Pancreas (tissue), 10 donors: ENCODE data around the gene GRIN2B. TPM values are rescaled to one million over a fixed set of nuclear protein-coding genes. Genes with fewer than 3 reads are reported as not detected.

ENCODE experiments used
- ATAC-seq, 4 donors: fragments of 200-7000 bp; cut with Tn5 transposase; one replicate each; pipeline versions ENCODE4 v1.8.0 to v1.9.1; 2020; ENCODE audit warnings: mild to moderate bottlenecking in 4 of 4, moderate library complexity in 4 of 4
- DNase-seq, 6 donors: peaks; one replicate each; pipeline ENCODE4 v3.0.0-alpha.2; 2020
- FAIRE-seq: peaks from 2 replicates; lab custom pipeline; 2012; peaks lifted over from hg19 to GRCh38; lab: Jason Lieb, UNC
- H3K27ac ChIP-seq, 4 donors: fragments of 200-600 bp; sonication (generic); 1 replicate in 3 of 4; 2 replicates in 1 of 4; pipeline versions ENCODE4 v1.5.0 to v1.8.0; 2020
- H3K27me3 ChIP-seq, 4 donors: fragments of 200-600 bp; one replicate each; pipeline ENCODE4 v1.8.0; 2021
- H3K36me3 ChIP-seq, 3 donors: fragments of 200-600 bp; sonication (generic) in 1 of 3; one replicate each; pipeline versions ENCODE4 v1.5.0 to v1.8.0; 2020 to 2021
- H3K4me1 ChIP-seq, 3 donors: fragments of 200-600 bp; one replicate each; pipeline ENCODE4 v1.8.0; 2021
- H3K4me3 ChIP-seq, 4 donors: fragments of 200-600 bp; sonication (generic) in 2 of 4; one replicate each; pipeline versions ENCODE4 v1.5.0 to v1.8.0; 2020 to 2021
- H3K9me3 ChIP-seq, 4 donors: fragments of 200-600 bp; one replicate each; pipeline ENCODE4 v1.8.0; 2021
- whole genome bisulfite sequencing, 2 donors: extraction: QIAGEN DNeasy Blood & Tissue Kit; methylation state at CpG; one replicate each; pipeline ENCODE4 v1.1.7; 2013; 5-methylcytosine and 5-hydroxymethylcytosine counted together
- intact Hi-C, 3 donors: fragments of 100-400 bp; cut with DNase I; formaldehyde crosslinking; loops; one replicate each; pipeline versions ENCODE4 v1.11.1 to v1.14.2; 2022
- polyA plus RNA-seq, 2 donors: library from polyadenylated mRNA; stranded (reverse); fragments of 200-250 nt; gene quantifications; one replicate each; pipeline ENCODE4 v1.2.3, GENCODE V29; 2013
- total RNA-seq, 6 donors: library from RNA; stranded (reverse); fragmentation: NEBNext Ultra II Directional in 4 of 6; extraction: Animal tissue kit (Norgen Biotek cat#: 25700) in 4 of 6; gene quantifications; one replicate each; pipeline versions ENCODE4 v1.2.1 to v1.2.4, GENCODE V29; 2021 to 2023
- TF ChIP-seq, protein P1 (sequence below), 4 donors: fragments of 200-600 bp; sonication (generic) in 3 of 4; IDR thresholded peaks; one replicate each; pipeline versions ENCODE4 v1.5.0 to v1.8.0; 2021; ENCODE audit warnings: antibody characterized with exemption in 4 of 4
- donor health status: healthy with polysubstance abuse.
- donor health status: DM: no; HTN: no; CAD: no; lungs with moderate emphysema.
- donor health status: DM: no; HTN: no; CAD: no.
- donor health status: control.
- donor health status: control.
- donor health status: Bipolar disorder and iron deficiency.
- donor health status: DM: yes; HTN: yes; CAD: no.
- donor health status: DM: no; HTN: no; CAD: no.
- donor health status: DM: no; HTN: no; CAD: no.
- donor health status: DM: yes; HTN: yes; CAD: no.

GRIN2B gene
- total and polyA plus RNA-seq, 8 donors, result under 0.01 to 0.15 (median 0.05) TPM; not detected in 1

DNA sequence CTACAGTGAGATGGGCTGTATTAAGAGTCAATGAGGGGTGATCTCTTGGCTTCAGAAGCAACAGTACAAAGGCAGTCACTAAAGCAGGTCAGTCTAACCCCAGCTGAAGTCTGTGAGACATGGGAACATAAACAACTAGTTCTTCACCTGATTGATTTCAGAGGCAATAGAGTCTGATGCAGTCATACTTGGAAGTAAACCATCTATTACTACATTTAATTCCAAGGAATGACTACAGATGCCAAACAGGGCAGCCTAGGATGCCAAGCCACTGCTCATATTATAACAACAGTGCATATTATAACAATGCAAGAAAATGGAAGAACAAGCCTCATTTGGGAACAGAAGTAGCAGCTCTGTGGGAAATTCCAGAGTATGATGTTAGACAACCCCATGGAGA lies 35.8 kb downstream of the GRIN2B start:
- Histone ChIP-seq H3K9me3 (no peaks in the 10 kb centered on the region), H3K27me3 (no peaks in the 10 kb centered on the region), H3K36me3 (no peaks in the 10 kb centered on the region), H3K4me3 (no peak overlapping the region), H3K4me1 (peaks cover 0 to 7% (median 5%) of the 10 kb centered on the region in 3 donors), H3K27ac (no peak overlapping the region)
- FAIRE-seq, result no peak
- no peak for ATAC-seq
- no peak for DNase-seq
- TF ChIP-seq, protein P1, sequence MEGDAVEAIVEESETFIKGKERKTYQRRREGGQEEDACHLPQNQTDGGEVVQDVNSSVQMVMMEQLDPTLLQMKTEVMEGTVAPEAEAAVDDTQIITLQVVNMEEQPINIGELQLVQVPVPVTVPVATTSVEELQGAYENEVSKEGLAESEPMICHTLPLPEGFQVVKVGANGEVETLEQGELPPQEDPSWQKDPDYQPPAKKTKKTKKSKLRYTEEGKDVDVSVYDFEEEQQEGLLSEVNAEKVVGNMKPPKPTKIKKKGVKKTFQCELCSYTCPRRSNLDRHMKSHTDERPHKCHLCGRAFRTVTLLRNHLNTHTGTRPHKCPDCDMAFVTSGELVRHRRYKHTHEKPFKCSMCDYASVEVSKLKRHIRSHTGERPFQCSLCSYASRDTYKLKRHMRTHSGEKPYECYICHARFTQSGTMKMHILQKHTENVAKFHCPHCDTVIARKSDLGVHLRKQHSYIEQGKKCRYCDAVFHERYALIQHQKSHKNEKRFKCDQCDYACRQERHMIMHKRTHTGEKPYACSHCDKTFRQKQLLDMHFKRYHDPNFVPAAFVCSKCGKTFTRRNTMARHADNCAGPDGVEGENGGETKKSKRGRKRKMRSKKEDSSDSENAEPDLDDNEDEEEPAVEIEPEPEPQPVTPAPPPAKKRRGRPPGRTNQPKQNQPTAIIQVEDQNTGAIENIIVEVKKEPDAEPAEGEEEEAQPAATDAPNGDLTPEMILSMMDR (IDR thresholded peaks at IDR 0.05), result no peak
- intact Hi-C loops, result loop anchor here in 1 of 3 donors (5.0 kb wide), 1 partner anchor 83 kb away; no protein-coding TSS in a partner anchor

DNA sequence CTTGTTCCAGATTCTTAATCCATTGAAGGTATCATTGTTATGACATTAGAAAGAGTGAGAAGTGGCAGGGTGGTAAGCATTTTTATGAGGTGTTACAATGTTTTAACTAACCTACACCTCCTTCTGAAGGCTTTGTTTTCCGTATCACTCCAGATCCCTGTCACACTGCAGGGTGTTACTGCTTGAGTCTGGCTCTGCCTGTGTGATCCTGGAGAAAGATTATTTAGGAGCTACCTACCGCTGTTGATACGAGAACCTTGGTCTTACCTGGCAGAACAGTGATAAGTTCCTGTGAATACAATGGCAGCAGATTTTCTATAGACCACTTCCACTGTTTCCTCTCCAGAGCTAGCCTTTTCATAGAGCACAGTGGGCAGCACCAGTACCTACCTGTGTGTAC lies 36.2 kb downstream of the GRIN2B start:
- TF ChIP-seq, protein P1 (IDR thresholded peaks at IDR 0.05), result no peak
- H3K9me3 ChIP-seq, result no peaks in the 10 kb centered on the region
- no peak for DNase-seq
- 69 to 73% methylated on average over 3 of the region's 3 CpGs for WGBS, 2 donors
- H3K4me1 ChIP-seq, result peaks cover 0 to 7% (median 5%) of the 10 kb centered on the region in 3 donors
- no peaks in the 10 kb centered on the region for H3K36me3 ChIP-seq
- H3K4me3 ChIP-seq, result no peak overlapping the region
- FAIRE-seq, result no peak
- ATAC-seq, result no peak
- H3K27me3 ChIP-seq, result no peaks in the 10 kb centered on the region
- intact Hi-C loops, result loop anchor here in 1 of 3 donors (5.0 kb wide), 1 partner anchor 83 kb away; no protein-coding TSS in a partner anchor
- no peak overlapping the region for H3K27ac ChIP-seq

DNA sequence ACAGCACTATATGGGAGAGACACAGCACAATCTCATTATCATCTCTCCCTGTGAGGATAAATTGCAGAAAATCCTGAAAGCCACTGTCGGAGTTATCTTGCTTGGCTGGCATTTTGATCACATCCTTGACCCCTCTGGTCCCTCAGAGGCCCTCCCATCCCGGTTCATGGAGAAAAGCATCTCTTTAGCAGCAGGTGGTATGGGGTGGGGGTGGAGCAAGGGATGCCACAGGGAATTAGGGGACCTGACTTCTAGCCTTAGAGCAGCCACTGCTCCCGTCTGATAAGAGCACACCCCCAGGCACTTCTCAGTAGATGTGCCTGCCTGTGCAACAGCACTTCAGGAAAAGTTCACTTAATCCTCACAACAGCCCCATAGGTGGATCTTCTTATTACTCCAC lies 38.6 kb downstream of the GRIN2B start:
- Histone ChIP-seq H3K9me3 (no peaks in the 10 kb centered on the region), H3K27me3 (no peaks in the 10 kb centered on the region), H3K36me3 (no peaks in the 10 kb centered on the region), H3K4me1 (peaks cover 0 to 7% (median 5%) of the 10 kb centered on the region in 3 donors), H3K27ac (no peak overlapping the region), H3K4me3 (no peak overlapping the region)
- WGBS, 2 donors, result 55 to 61% methylated on average over 3 of the region's 3 CpGs
- intact Hi-C loops, result no loop called here
- ATAC-seq (no peak), DNase-seq (no peak), FAIRE-seq (no peak)
- TF ChIP-seq, protein P1 (IDR thresholded peaks at IDR 0.05), result no peak

DNA sequence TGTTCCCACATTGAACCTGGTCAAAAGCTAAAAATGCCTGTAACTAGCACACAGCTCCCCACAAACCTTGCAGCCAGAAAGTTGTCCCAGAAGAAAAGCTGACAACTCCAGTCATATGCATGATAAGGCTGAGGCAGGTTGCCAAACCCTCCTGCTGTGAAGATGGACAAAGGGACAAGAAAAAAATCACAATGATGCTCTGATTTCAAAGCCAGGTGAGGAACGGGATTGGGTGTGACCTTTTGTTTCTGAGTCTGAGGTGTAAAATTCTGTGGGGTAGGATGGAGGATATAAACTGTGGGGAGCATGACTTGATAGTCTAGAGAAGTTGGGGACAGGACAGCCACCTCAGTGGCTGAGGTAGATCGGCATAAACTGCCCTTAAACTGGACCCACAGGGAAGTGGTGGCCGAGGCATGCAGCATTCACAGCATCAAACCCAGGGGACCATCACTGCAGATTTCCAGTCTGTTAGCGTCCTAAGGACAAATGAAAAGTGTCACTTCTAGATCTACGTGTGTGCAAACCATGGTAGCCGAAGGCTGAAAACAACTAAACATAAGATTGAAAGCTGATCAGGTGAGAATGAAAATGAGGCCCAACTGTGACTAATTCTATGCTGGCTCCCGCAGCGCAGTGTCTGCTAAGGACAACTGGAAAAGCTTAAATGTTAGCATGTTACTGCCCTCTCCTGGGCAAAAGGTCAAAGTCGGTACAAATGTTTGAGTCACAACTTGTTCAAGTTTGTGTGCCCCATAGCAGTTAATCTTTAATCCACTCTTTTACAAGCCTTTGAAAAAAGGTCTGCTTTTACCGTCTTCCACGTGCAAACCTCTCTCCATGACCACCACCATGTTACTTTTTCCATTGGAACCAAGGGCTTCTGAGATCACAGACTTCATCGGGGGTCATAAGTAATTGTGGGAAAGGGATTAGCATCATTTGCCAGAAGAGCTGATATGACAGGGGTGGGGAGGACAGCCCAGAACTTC lies 39.8 kb downstream of the GRIN2B start:
- Histone ChIP-seq H3K27ac (peak overlapping the region in 2 of 4 donors; percentile 14 to 65), H3K36me3 (no peaks in the 10 kb centered on the region), H3K27me3 (no peaks in the 10 kb centered on the region), H3K4me3 (no peak overlapping the region), H3K4me1 (peaks cover 0 to 7% (median 5%) of the 10 kb centered on the region in 3 donors), H3K9me3 (no peaks in the 10 kb centered on the region)
- 17 to 22% methylated on average over 12 of the region's 12 CpGs for WGBS, 2 donors
- intact Hi-C loops, result no loop called here
- TF ChIP-seq, protein P1 (IDR thresholded peaks at IDR 0.05), result peak in 3 of 4 donors; percentile 23 to 40 (median 37)
- peak; percentile 97 to 99 (median 98) for ATAC-seq
- FAIRE-seq, result no peak
- DNase-seq, result peak in 5 of 6 donors; percentile 65 to 83 (median 70)
